ENCODE results near the gene PIM3.
A peak's percentile ranks its signal among the peaks of the same experiment; 100 is the strongest.

The PIM3 gene

DNA sequence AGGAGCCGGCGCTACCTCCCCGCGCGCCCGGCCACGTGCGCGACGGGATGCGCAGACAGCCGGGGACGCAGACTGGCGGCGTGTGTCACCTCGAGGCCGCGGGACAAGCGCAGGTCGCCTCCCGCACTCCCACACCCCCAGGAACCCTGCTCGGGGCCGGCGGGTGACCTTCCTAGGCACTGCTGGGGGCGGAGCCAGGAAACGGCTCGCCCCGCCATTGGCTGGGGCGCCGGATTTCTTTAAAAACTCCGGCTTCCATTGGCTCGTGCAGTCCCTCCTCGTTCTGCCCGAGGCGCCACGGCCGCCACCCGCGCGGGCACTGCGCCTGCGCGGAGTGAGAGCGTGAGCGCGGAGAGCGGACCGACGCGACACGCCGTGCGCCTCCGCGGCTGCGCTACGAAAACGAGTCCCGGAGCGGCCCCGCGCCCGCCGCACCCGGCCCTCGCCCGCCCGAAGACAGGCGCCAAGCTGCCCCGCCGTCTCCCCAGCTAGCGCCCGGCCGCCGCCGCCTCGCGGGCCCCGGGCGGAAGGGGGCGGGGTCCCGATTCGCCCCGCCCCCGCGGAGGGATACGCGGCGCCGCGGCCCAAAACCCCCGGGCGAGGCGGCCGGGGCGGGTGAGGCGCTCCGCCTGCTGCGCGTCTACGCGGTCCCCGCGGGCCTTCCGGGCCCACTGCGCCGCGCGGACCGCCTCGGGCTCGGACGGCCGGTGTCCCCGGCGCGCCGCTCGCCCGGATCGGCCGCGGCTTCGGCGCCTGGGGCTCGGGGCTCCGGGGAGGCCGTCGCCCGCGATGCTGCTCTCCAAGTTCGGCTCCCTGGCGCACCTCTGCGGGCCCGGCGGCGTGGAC lies at the start of gene PIM3:
PIM3 (plus strand) TSS at position 614 of the 846 bp plus-strand sequence; CDS start at position 790, 176 bp downstream.
- DNase-seq (ENCODE audit: low spot score) = peak; percentile 99

GRCh38 chr22:49911881-49912625 lies 48.5 kb upstream of the PIM3 start:
- DNase-seq (ENCODE audit: low spot score) = no peak

DNA sequence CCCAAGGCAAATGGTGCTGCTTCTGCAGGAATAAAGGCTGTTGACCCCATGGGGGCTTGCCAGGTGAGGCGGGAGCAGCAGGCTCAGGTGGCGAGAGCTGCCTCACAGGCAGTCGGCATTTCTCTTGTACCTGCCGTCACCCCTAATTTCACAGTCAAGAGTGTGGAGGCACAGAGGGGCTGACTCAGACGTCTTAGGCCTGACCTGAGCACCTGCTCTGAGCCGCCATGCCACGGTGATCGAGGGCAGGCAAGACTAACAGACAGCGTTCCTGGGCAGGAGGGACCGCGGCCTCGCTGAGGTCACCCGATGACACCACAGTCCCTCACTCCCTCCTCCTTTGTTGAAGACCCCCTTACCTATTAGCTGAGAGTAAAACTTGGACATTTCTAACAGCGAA lies 47.5 kb upstream of the PIM3 start:
- DNase-seq (ENCODE audit: low spot score) = no peak

DNA sequence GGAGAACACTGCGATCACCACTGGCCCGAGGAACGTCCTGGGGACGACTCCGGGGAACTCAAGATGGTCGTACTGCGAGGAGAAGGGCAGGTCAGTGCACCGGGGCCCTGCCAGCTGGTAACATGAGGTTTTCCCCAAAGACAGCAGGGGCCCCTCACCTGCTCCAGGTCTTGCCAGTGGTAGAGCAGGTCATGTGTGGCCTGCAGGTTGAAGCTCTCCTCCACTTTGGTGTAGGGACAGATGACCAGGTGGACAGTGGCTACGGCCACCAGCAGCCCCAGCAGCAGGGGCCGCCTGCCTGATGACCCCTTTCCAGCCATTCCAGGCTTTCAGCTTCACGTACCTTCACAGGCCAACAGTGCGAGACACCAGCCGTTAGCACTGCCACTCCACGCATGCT lies 47.1 kb upstream of the PIM3 start:
- no peak for DNase-seq (ENCODE audit: low spot score)

DNA sequence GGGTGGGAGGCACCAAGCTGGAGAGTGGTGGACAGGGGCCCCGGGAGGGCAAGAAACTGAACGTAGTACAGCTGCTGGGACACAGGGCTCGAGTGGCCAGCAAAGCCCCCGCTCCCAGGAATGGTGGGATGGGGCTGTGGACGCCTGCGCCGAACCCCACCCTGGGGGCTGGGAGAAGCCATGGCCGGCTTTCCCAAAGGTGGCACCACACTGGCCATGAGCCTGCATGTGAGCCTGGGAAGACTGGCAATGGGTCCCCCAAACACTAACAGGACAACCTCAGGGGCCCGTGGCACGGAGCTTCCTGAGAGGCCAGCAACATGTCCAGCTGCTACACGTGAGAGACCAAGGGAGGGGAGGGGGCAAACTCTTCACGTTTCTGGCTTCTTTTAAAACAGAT lies 46.3 kb upstream of the PIM3 start:
- DNase-seq (ENCODE audit: low spot score) = no peak

- DNase-seq (ENCODE audit: low spot score) = no peak
Measured at GRCh38 chr22:49915610-49916009, 45.0 kb upstream of the PIM3 start.

GRCh38 chr22:49916831-49917230 lies 43.7 kb upstream of the PIM3 start:
- DNase-seq (ENCODE audit: low spot score) = no peak

- DNase-seq (ENCODE audit: low spot score) = peak; percentile 100
Measured at GRCh38 chr22:49917974-49918910, 42.3 kb upstream of the PIM3 start, which contains the start of the genes ALG12 and CRELD2. TSS of gene ALG12 (minus strand) at chr22:49918438. CDS start at chr22:49913765, 4,673 bp downstream. TSS of gene CRELD2 (plus strand) at chr22:49918634. CDS start at chr22:49918770, 136 bp downstream.

DNA sequence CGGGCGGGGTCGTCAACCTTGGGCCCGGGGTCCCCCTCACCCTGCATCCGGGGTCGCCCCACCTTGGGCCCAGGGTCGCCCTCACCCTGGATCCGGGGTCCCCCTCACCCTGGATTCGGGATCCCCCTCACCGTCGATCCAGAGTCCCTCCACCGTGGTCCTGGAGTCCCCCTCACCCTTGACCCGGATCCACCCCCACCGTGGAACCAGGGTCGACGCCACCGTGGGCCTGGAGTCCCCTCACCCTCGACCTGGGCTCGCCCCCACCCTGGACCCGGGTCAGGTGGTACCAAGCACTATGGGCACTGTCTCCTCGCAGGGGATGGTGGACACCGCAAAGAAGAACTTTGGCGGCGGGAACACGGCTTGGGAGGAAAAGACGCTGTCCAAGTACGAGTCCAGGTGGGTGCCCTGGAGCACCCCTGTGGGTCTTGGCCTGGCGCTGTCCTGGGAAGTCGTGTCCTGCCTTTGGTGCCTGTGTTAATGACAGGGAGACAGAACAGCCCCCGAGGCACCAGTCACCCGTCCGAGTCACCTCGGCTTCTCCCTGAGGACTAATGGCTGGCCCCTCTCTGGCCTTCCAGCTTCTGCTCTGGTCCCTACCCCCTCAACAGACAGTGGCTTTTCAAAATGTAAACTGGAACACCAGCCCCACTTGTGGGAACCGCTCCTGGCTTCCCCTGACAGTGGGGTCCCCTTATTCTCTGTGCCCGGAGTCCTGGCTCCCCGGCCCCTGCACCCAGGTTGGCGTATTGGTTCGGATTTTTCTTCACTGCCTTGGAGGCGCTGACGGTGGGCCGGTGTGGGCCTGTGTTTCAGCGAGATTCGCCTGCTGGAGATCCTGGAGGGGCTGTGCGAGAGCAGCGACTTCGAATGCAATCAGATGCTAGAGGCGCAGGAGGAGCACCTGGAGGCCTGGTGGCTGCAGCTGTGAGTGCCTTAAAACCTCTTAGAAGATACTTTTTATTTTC lies 41.4 kb upstream of the PIM3 start:
- DNase-seq (ENCODE audit: low spot score) = peak; percentile 27

GRCh38 chr22:49920859-49921258 lies 39.7 kb upstream of the PIM3 start:
- no peak for DNase-seq (ENCODE audit: low spot score)

GRCh38 chr22:49921508-49922278 lies 38.9 kb upstream of the PIM3 start:
- DNase-seq (ENCODE audit: low spot score) = no peak

DNA sequence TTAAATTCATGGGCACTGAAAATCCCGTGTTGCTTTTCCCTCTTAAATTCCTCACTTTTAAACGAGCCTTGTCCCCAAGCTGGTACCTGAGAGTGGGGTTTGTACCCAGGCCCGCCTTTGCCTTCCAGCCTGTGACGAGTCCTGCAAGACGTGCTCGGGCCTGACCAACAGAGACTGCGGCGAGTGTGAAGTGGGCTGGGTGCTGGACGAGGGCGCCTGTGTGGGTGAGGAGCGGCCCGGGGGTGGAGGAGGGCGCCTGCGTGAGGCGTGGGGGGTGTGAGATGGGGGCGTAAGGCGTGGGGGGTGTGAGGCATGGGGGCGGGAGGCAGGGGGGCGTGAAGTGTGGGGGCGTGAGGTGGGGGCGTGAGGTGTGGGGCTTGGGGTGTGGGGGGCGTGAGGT lies 38.1 kb upstream of the PIM3 start:
- no peak for DNase-seq (ENCODE audit: low spot score)

GRCh38 chr22:49922926-49923325 lies 37.6 kb upstream of the PIM3 start:
- DNase-seq (ENCODE audit: low spot score) = no peak

GRCh38 chr22:49923445-49923844 lies 37.1 kb upstream of the PIM3 start:
- no peak for DNase-seq (ENCODE audit: low spot score)

DNA sequence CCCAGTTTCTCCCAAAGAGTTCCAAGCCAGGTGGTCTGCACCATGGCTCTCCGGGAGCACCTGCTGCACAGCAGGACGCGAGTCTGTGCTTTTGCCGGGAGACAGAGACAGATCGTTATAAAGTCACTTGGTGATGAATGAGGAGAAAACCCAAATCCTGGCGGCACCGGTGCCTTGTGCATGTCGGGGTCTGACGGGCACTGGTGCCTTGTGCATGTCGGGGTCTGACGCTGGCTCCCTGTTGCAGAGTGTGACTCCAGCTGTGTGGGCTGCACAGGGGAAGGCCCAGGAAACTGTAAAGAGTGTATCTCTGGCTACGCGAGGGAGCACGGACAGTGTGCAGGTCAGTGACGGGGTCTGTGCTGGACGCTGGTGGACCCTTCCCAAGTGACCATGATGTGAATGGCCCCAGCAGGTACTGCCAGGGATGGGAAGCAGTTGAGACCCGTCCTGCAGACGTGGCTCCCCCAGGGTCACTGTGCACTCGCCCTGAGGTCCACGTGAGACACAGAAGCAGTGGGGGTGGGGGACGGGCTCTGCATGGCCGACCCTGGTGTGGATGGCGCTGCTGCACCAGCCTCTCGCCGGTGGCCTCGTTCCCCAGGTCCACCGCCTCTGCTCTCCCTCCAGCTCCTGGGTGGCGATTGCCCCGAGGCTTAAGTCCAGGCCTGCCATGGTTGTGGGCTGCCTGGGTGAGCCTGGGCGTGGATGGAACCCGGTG lies 36.3 kb upstream of the PIM3 start:
- no peak for DNase-seq (ENCODE audit: low spot score)

DNA sequence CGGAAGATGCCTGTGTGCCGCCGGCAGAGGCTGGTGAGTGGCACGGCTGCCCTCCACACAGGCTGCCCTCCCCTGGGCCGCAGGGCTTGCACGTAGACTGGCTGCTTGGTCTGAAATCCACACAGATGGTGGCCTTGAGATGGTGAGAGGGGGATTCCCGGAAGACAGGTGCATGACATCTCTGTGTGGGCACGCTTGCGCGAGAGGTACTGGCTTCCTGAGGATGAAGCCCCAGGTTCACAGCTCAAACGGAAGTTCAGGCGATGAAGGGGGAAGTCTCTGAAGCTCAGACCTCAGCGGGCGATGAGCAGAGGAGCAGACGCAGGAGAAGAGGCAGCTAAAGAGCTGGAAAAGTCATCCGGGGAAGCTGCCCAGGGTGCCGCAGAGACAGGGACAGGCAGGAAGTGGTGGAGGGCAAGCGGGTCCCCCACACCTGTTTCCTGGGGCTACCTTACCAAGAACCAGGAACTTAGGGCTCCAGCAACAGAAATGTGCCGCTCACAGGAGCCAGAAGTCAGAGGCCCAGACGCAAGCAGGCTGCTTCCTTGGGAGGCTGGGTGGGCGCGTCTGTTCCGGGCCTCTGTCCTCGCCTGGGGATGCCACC lies 34.9 kb upstream of the PIM3 start:
- DNase-seq (ENCODE audit: low spot score) = no peak

- no peak for DNase-seq (ENCODE audit: low spot score)
Measured at GRCh38 chr22:49926916-49927315, 33.7 kb upstream of the PIM3 start.

GRCh38 chr22:49927483-49928184 lies 32.9 kb upstream of the PIM3 start:
- DNase-seq (ENCODE audit: low spot score) = no peak
